HG03103 (cell line): ENCODE results near the gene NDUFA8.

Source experiments
- ATAC-seq: cut with Tn5 transposase; IDR thresholded peaks from one replicate; pipeline ENCODE4 v1.9.1; 2021; ENCODE audit warnings: low read depth; ENCODE audit not compliant: unreplicated experiment

The NDUFA8 gene

DNA sequence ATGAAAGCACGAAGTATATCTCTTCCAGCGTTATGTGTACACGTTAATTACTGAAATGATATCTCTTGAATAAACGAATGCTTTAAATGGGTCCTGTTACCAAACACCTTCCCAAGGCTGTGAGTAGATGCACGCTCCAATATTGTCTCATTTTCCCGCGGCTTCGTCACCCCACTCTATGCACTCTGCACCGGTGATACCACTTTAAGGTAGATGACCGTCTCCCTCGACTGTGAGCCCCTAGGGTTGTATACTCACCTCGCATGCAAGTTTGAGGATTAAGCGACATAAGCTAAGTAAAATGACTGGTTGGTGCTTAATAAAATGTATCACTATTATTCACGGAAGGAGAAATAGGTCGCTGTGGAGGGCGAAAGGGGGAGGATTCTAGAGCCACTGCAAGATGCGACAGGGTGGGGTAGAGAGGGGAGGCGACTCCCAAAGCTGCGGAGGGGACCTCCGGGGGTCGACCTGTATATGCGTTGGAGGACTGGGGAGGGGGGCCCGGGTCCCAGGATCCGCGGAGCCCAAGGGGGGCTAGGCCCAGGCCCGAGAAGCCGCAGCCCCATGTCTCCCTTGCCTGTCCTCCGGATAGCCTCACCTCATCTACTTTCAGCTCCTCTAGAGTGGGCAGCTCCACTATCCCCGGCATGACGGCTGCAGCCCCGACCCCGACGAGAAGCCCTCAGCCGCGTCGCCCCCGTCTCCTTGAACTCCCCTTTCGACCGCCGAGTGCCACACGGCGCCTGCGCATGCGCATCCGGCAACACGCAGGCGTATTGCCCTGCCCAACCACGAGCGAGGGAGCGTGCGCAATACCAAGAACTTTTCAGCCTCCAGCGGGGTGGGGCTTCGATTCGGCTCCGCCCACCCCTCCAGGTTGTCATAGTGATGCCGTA, at the start of gene NDUFA8, which contains the start of gene MORN5:
NDUFA8 (minus strand) TSS at position 754 of the 899 bp plus-strand sequence; CDS start at position 652, 102 bp downstream.
MORN5 (plus strand) TSS at position 883 of the 899 bp plus-strand sequence. CDS start 65 bp downstream, outside the sequence.
- ATAC-seq: peak; percentile 92

GRCh38 chr9:122207096-122207495, 47.5 kb upstream of the NDUFA8 start:
- no peak for ATAC-seq

DNA sequence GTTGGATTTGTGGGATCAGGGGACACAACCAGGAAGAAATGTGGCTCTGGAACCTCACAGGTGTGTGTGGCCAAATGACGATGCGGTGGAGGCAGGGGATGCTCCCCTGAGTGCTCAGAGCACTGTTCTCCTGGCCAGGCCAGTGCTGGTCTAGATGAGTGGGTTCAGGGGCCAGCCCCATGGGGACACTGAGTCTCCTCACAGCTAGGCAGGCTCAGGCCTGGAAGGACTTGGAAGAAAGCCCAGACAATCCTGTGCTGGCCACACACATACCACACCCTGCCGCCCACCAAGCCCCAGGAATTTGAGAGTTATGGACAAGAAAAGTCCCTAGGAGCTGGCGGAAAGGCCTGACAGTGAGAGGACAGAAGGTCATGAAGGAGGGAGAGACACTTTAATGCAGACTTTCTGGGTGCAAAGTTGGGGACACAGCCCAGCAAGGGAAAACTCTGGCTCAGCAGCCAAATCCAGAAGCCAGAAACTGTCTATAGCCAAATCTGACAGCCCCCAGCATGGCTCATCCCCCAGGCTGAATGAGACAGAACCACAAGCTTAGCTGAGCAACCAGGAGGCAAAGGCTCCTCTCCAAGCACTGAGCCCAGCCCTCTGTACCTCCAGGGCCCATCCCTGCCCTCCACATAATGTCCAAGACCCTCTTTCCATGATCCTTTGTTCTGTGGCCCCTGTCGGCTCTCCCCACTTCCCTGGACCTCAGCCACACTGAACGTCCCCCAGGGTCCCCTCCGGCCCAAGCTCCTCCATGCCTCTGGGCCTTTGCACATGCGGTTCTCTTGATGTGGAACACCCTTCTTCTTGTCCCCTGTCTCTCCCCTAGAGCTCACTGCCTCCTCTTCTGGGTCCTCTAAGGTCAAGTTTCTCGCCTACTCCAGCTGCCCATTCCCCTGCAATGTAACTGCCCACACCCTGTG, 46.8 kb upstream of the NDUFA8 start:
- no peak for ATAC-seq

DNA sequence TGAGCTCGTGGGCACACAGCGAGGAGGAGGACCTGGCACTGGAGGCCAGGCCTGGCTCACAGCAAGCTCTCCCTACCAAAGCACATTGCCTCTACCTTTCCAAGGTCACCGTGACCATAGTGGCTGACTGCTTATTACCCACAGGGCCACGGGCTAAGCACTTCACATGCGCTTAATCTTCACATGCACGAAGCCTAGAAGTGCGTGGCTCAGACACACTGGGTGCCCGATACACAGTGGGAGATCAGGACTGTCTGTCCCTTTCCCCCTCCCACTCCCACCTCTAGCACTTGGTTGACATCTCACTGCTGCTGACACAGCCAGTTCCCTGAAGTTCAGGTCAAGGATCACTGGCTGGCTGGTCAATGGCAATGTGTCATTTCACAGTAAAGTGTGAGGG, 45.6 kb upstream of the NDUFA8 start:
- no peak for ATAC-seq

DNA sequence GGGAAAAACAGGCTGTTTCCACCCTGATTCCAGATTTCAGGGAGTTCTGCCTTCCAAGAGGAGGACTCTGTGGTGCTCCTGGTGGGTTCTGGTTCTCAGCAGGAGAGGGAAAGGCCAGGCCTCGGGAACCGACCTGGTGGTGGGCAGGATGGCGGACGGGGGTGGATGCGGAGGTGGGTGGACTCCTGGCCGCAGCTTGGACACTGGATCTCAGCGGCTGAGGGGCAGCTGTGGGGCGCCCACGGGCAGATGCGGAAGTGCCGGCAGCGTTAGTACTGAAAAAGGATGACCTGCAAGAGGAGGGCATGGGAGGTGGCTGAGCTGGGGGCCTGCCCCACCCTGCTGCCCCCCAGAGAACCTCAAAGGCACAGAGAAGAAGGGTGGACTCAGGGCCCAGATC, 44.9 kb upstream of the NDUFA8 start:
- ATAC-seq: no peak

GRCh38 chr9:122204055-122204454, 44.5 kb upstream of the NDUFA8 start:
- no peak for ATAC-seq

DNA sequence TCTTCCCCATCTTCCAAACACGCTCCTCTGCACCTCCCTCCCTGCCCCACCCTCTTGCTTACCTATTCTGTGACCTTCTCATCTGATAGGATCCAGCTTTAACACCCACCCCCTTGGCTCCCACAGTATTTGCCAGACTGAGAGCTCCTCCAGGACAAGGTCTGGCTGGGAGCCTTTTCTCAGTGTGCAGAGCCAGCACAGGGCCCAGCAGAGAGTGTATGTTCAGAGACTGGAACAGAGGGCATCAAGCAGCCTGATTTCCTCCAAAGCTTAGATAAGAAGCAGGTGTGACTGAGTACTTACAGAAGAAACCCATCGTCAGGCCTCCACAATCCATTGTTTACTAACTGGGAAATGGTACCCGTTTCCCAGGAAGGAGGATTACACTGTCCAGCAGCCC, 42.5 kb upstream of the NDUFA8 start:
- ATAC-seq: no peak

DNA sequence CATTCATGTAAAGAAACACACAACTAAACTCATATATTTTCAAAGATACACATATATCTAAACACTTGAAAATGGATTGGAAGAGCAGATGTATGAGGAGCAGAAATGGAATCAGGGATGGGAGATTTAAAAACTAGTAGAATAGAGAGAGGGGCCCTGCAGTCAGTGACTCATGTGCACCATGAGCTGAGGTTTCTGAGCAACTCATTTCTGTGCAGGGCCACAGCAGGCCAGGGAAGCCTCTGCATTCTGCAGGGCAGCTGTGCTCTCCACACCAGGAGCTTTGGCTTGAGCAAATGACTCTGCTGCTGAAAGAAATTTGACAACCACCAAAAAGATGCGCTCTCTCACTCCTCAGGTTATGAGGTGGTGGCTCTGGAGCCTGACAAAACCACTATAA, 42.1 kb upstream of the NDUFA8 start:
- no peak for ATAC-seq

DNA sequence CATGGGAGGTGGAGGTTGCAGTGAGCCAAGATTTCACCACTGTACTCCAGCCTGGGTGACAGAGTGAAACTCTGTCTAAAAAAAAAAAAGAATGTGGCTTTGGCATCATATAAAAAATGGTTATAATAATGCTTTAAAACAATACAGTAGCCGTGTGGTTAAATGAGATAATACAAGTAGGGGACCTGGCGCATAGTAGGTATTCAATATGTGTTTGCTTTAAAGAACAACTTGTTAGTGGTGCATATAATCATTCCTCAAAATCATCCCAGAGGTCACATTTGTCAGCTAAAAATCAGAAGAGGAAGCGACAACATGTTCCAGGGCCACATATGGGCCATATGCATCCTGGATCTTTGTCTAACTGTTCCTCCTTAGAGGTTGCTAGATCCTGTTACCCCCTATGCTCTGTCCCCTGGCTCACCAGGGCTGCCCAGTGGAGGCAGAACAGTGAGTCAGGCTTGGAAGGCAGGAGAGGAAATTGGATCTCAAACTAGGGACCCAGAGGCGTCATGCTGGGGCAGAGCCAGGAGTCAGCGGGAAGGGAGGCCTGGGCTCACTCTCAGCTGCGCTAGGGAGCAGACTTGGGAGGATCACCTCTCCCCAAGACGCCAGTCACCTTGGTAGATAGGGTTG, 41.5 kb upstream of the NDUFA8 start:
- no peak for ATAC-seq

GRCh38 chr9:122197882-122198281, 38.3 kb upstream of the NDUFA8 start:
- no peak for ATAC-seq

GRCh38 chr9:122197426-122197825, 37.8 kb upstream of the NDUFA8 start:
- ATAC-seq: no peak

DNA sequence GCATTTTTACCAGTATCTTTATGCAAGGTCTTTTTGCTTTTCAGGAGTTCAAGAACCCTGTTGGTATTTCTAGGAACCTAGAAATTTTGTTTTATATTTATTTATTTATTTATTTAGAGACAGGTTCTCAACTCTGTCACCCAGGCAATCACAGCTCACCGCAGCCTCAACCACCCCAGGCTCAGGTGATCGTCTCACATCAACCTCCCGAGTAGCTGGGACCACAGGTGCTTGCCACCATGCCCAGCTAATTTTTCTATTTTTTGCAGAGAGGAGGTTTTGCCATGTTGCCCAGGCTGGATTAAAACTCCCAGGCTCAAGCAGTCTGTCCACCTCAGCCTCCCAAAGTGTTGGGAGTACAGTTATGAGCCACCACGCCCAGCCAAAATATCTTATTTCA, 36.3 kb upstream of the NDUFA8 start:
- no peak for ATAC-seq

DNA sequence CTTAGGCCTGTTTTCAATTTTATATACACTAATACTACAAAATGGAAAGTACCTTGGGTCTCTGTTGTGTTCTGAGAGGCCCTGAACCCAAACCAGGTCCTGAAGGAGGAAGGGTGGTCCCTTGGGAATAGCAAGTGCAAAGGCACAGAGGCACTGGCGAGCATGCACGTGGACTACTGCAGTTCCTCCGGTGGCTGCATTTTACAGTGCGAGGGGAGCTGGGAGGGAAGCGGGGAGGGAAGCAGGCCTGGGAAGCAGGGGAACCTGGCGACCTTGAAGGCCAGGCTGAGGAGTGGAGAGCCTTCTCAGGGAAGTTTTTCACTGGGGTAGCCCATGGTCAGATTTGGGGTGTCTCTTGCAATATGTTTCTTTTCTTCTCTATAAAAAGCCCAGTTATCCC, 34.1 kb upstream of the NDUFA8 start:
- no peak for ATAC-seq

DNA sequence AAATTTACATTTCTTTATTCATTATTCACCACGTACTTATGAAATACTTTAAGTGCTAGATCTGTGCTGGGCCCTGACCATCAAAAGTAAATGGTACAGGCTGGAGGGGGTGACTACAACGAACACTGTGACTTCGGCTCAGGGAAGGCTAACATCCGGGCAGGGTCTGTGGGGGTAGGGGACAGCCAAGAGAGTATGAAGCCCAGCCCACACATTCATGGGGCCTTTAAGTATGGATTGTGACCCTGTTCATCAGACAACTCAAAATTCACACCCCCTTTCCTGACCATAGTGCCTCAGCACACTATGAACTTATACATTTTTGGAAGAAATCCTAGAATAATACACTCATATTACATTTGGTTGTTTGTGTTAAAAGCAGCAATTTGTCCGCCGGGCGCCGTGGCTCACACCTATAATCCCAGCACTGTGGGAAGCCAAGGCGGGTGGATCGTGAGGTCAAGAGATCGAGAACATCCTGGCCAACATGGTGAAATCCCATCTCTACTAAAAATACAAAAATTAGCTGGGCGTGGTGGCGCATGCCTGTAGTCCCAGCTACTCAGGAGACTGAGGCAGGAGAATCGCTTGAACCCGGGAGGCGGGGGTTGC, 33.4 kb upstream of the NDUFA8 start:
- no peak for ATAC-seq

- no peak for ATAC-seq
These were observed 32.8 kb upstream of the NDUFA8 start for GRCh38 chr9:122192261-122192875.

DNA sequence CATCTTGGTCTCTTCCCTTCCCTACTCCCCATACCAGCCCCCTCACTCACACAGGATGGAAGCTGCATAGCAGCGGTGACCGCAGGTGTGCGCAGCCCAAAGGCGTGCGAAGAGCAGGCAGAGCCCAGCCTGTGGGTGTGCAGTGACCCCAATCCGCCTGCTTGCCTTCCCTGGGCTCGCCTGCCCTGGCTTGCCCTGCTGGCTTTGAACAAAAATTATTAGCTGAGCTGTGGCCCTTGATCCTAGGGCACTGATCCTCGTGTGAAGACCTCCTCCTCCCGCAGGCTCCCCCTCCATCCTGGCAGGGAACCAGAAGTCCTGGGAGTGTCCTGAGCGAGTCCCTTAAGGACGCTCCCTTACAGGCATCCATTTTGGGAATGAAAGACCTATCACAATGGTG, 32.0 kb upstream of the NDUFA8 start:
- ATAC-seq: no peak

- no peak for ATAC-seq
These were observed 31.2 kb upstream of the NDUFA8 start for GRCh38 chr9:122190597-122191381.

DNA sequence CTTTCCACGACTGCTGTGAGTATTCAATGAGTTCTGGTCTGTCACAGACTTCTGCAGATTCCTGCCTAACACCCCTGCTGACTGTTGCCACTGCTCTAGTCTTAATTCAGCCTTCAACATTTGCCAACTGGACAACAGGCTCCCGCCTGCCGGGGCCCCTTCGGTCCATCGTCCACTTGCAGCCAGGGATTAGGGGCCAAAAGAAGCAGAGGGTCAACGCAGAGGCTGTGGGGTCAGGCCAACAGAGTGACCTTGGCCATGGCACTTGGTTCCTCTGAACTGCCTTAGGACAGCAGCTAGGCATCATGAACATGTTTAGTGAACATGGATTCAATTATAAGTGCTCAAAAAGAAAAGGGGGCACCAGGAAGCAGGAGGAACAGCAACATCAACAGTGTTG, 28.8 kb upstream of the NDUFA8 start:
- no peak for ATAC-seq

GRCh38 chr9:122186777-122187470, 27.3 kb upstream of the NDUFA8 start:
- ATAC-seq: no peak
